GM23338 (cell line): ENCODE data around the gene ANGPTL2. TPM values are rescaled to one million over a fixed set of nuclear protein-coding genes. Genes with fewer than 3 reads are reported as not detected.
A peak's percentile ranks its signal among the peaks of the same experiment; 100 is the strongest.

Source experiments
- ATAC-seq: fragments of 200-7000 bp; cut with Tn5 transposase; 3 replicates; pipeline ENCODE4 v1.9.1; 2020
- DNase-seq: peaks from one replicate; pipeline ENCODE4 v3.0.0-alpha.2; 2015; ENCODE audit warnings: low spot score
- H2AFZ ChIP-seq: fragments of 200-600 bp; sonication (generic); 2 replicates; pipeline ENCODE4 v1.8.0; 2016; ENCODE audit warnings: antibody characterized with exemption, mild to moderate bottlenecking, moderate library complexity
- H3F3A ChIP-seq: fragments of 200-600 bp; sonication (generic); replicated peaks from 2 replicates; pipeline ENCODE4 v1.8.0; 2017; ENCODE audit warnings: antibody characterized with exemption, mixed run types, low read depth
- H3K27ac ChIP-seq: fragments of 200-600 bp; sonication (generic); 2 replicates; pipeline ENCODE4 v1.6.1; 2016; ENCODE audit warnings: low read depth
- H3K27me3 ChIP-seq: fragments of 200-600 bp; sonication (generic); 2 replicates; pipeline ENCODE4 v1.8.0; 2016; ENCODE audit warnings: mild to moderate bottlenecking, mixed run types, moderate library complexity; ENCODE audit not compliant: insufficient read depth
- H3K36me3 ChIP-seq: fragments of 200-600 bp; sonication (generic); 2 replicates; pipeline ENCODE4 v1.8.0; 2016; ENCODE audit warnings: mild to moderate bottlenecking; ENCODE audit not compliant: insufficient read depth
- H3K4me1 ChIP-seq: fragments of 200-600 bp; sonication (generic); 2 replicates; pipeline ENCODE4 v1.8.0; 2016; ENCODE audit warnings: mild to moderate bottlenecking, moderate library complexity; ENCODE audit not compliant: insufficient read depth
- H3K4me2 ChIP-seq: fragments of 200-600 bp; sonication (generic); 2 replicates; pipeline ENCODE4 v1.7.1; 2017; ENCODE audit warnings: mixed run types
- H3K4me3 ChIP-seq: fragments of 200-600 bp; sonication (generic); 2 replicates; pipeline ENCODE4 v1.6.1; 2016; ENCODE audit warnings: mixed run types
- H3K79me2 ChIP-seq: fragments of 200-600 bp; sonication (generic); replicated peaks from 2 replicates; pipeline ENCODE4 v1.8.0; 2017; ENCODE audit warnings: mild to moderate bottlenecking; ENCODE audit not compliant: insufficient read depth
- H3K9me2 ChIP-seq: fragments of 200-600 bp; sonication (generic); 2 replicates; pipeline ENCODE4 v1.8.0; 2017; ENCODE audit not compliant: insufficient read depth
- H4K20me1 ChIP-seq: fragments of 200-600 bp; sonication (generic); replicated peaks from 2 replicates; pipeline ENCODE4 v1.8.0; 2017; ENCODE audit warnings: mild to moderate bottlenecking; ENCODE audit not compliant: insufficient read depth
- H3K27ac Mint-ChIP-seq: 2 replicates; pipeline ENCODE4 v1.8.0; 2020; ENCODE audit warnings: inconsistent platforms, mild to moderate bottlenecking, moderate library complexity, mixed read lengths
- H3K27me3 Mint-ChIP-seq: 3 replicates; pipeline ENCODE4 v1.8.0; 2022; ENCODE audit warnings: low read depth, mild to moderate bottlenecking, moderate library complexity, mixed read lengths, inconsistent platforms; ENCODE audit not compliant: insufficient read depth, poor library complexity
- H3K36me3 Mint-ChIP-seq: 3 replicates; pipeline ENCODE4 v1.8.0; 2021; ENCODE audit warnings: low read depth, mild to moderate bottlenecking, inconsistent platforms, moderate library complexity, mixed read lengths
- H3K4me1 Mint-ChIP-seq: 3 replicates; pipeline ENCODE4 v1.8.0; 2020; ENCODE audit warnings: mild to moderate bottlenecking, inconsistent platforms, mixed read lengths
- H3K4me3 Mint-ChIP-seq: 3 replicates; pipeline ENCODE4 v1.8.0; 2021; ENCODE audit warnings: moderate library complexity, mild to moderate bottlenecking, inconsistent platforms, mixed read lengths
- H3K9me3 Mint-ChIP-seq: 3 replicates; pipeline ENCODE4 v1.8.0; 2020; ENCODE audit warnings: moderate library complexity, mild to moderate bottlenecking, inconsistent platforms, mixed read lengths
- CREB1 ChIP-seq: fragments of 250-450 bp; sonication (Bioruptor Pico); IDR thresholded peaks from 2 replicates; pipeline ENCODE4 v1.5.0; 2020; ENCODE audit warnings: low read depth, mild to moderate bottlenecking, moderate library complexity
- ETS1 ChIP-seq: IDR thresholded peaks from 2 replicates; pipeline ENCODE4 v1.6.1; 2016; ENCODE audit warnings: antibody characterized with exemption
- EZH2 ChIP-seq: fragments of 200-600 bp; sonication (generic); IDR thresholded peaks from one replicate; pipeline ENCODE4 v1.8.0; 2017; ENCODE audit warnings: antibody characterized with exemption, mild to moderate bottlenecking, low read depth; ENCODE audit not compliant: unreplicated experiment
- EZH2phosphoT487 ChIP-seq: fragments of 200-600 bp; sonication (generic); IDR thresholded peaks from one replicate; pipeline ENCODE4 v1.8.1; 2018; ENCODE audit warnings: antibody characterized with exemption; ENCODE audit not compliant: unreplicated experiment
- JUNB ChIP-seq: IDR thresholded peaks from one replicate; pipeline ENCODE4 v1.6.1; 2016; ENCODE audit warnings: antibody characterized with exemption; ENCODE audit not compliant: unreplicated experiment
- NANOG ChIP-seq: IDR thresholded peaks from 2 replicates; pipeline ENCODE4 v1.6.1; 2016; ENCODE audit warnings: antibody characterized with exemption, borderline replicate concordance
- POLR2AphosphoS5 ChIP-seq: IDR thresholded peaks from 2 replicates; pipeline ENCODE4 v1.6.1; 2016; ENCODE audit warnings: antibody characterized with exemption, low read depth
- STAT1 ChIP-seq: IDR thresholded peaks from one replicate; pipeline ENCODE4 v1.6.1; 2016; ENCODE audit warnings: antibody characterized with exemption; ENCODE audit not compliant: unreplicated experiment
- ZNF114 ChIP-seq: fragments of 250-450 bp; sonication (Bioruptor Pico); IDR thresholded peaks from 2 replicates; pipeline ENCODE4 v1.5.0; 2020; ENCODE audit warnings: mild to moderate bottlenecking, moderate library complexity
- ZNF331 ChIP-seq: fragments of 250-450 bp; sonication (Bioruptor Pico); IDR thresholded peaks from 2 replicates; pipeline ENCODE4 v1.5.0; 2020; ENCODE audit warnings: low read depth, mild to moderate bottlenecking, moderate library complexity
- polyA plus RNA-seq: library from polyadenylated mRNA; unstranded; fragments of >200 nt; fragmentation: Nextera tagmentation; extraction: Ambion mirVana; gene quantifications from 2 replicates; pipeline ENCODE4 v1.2.1, GENCODE V29; 2016
- total RNA-seq: library from RNA; depleted of rRNA; stranded (reverse); fragments of >200 nt; shearing (Covaris generic); gene quantifications from 2 replicates; pipeline ENCODE4 v1.2.3, GENCODE V29; 2014
- TF ChIP-seq, protein P1 (sequence below): IDR thresholded peaks from one replicate; pipeline ENCODE4 v1.6.1; 2018; ENCODE audit warnings: antibody characterized with exemption; ENCODE audit not compliant: unreplicated experiment
- TF ChIP-seq, protein P2 (sequence below), 2 experiments: fragments of 200-600 bp in 1 of 2; sonication (generic) in 1 of 2; conservative IDR thresholded peaks; 2 replicates each; pipeline versions ENCODE4 v1.5.1 to v1.6.1; 2016 to 2017; ENCODE audit warnings: antibody characterized with exemption in 2 of 2, low read depth in 2 of 2, mild to moderate bottlenecking in 2 of 2, moderate library complexity in 1 of 2

The ANGPTL2 gene
- total and polyA plus RNA-seq, 2 experiments from 2014 or later: 2.9 to 5.2 TPM

DNA sequence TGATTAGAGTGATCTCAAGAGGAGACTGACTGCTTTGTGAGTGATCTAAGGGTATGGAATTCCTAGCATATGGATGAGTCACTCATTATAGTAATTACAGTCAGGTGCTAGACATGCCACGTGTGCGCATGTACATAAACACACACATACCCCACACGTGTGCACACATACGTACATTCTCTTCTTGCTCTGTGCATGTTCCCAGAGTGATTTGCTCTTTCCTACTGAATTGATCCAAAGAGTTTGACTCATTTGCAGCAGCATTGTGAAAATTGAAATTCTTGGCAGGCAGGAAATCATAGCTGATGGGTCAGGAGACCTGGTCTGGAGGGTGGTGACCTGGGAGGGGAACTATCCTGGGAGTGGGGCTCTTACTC, 63.8 kb downstream of the ANGPTL2 start:
- H3K4me2 ChIP-seq: no peak overlapping the region
- H3K27ac ChIP-seq: no peak overlapping the region
- peaks cover 2% of the 10 kb centered on the region for H3K27me3 Mint-ChIP-seq
- DNase-seq: no peak
- H3F3A ChIP-seq: no peaks in the 10 kb centered on the region
- H4K20me1 ChIP-seq: 0 out of 2 replicates have a peak, but pooled peaks cover 4% of the 10 kb centered on the region
- H3K36me3 ChIP-seq: no peaks in the 10 kb centered on the region
- H3K9me2 ChIP-seq: no peaks in the 10 kb centered on the region
- H3K79me2 ChIP-seq: no peaks in the 10 kb centered on the region
- H3K4me3 Mint-ChIP-seq: no peak overlapping the region
- TF ChIP-seq EZH2phosphoT487 (no peak), EZH2 (no peak), CREB1 (CRISPR knock-in tag) (no peak), ZNF114 (CRISPR knock-in tag) (no peak), POLR2AphosphoS5 (no peak), ETS1 (no peak)
- no peak overlapping the region for H2AFZ ChIP-seq
- no peak overlapping the region for H3K27ac Mint-ChIP-seq
- H3K36me3 Mint-ChIP-seq: no peaks in the 10 kb centered on the region; the same call in 2 of the 3 replicates
- no peaks in the 10 kb centered on the region for H3K27me3 ChIP-seq
- ATAC-seq: no peak
- no peak overlapping the region for H3K4me3 ChIP-seq
- peaks cover 9% of the 10 kb centered on the region for H3K4me1 Mint-ChIP-seq
- H3K9me3 Mint-ChIP-seq: no peaks in the 10 kb centered on the region
- no peaks in the 10 kb centered on the region for H3K4me1 ChIP-seq

DNA sequence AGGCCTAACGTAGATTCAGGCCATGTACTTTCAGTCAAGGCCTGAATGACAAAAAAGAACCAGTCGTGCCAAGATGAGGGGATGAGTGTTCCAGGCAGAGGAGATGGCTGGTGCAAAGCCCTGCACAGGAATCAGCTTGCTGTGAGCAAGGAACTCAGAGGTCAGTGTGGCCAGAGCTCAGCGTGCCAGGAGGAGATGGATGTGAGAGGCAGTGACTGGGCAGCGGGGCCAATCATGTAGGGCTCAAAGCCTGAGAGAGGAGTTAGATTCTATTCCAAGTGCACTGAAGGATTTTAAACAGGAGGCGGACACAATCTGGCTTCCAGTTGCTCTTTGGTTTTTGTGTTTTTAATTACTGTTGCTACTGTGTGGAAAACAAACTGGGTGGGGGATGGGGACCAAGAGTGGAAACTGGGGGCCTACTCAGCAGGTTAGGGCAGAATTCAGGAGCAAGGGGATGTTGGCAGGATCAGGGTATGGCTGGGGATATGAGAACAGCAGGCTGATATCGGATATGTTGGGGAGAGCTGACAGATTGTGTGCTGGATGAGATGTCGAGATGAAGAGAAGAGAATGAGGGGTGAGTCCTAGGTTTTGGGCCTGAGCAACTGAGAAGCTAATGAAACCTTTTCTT, 64.3 kb downstream of the ANGPTL2 start:
- Histone ChIP-seq H3K36me3 (no peaks in the 10 kb centered on the region), H3K27ac (no peak overlapping the region), H3K4me1 (no peaks in the 10 kb centered on the region), H3F3A (no peaks in the 10 kb centered on the region), H2AFZ (no peak overlapping the region), H3K27me3 (no peaks in the 10 kb centered on the region), H3K4me3 (no peak overlapping the region), H3K9me2 (no peaks in the 10 kb centered on the region), H3K79me2 (no peaks in the 10 kb centered on the region), H4K20me1 (0 out of 2 replicates have a peak, but pooled peaks cover 4% of the 10 kb centered on the region), H3K4me2 (no peak overlapping the region)
- ATAC-seq (peak; percentile 57), DNase-seq (no peak)
- Mint-ChIP-seq H3K4me1 (peaks cover 9% of the 10 kb centered on the region), H3K27ac (peak overlapping the region; percentile 28; the same call in 1 of the 2 replicates), H3K4me3 (no peak overlapping the region), H3K9me3 (no peaks in the 10 kb centered on the region), H3K27me3 (peaks cover 2% of the 10 kb centered on the region), H3K36me3 (no peaks in the 10 kb centered on the region; the same call in 2 of the 3 replicates)
- TF ChIP-seq EZH2: no peak
- no peak for TF ChIP-seq EZH2phosphoT487
- no peak for TF ChIP-seq ZNF331
- no peak for TF ChIP-seq ETS1
- no peak for TF ChIP-seq POLR2AphosphoS5
- no peak for TF ChIP-seq STAT1
- TF ChIP-seq JUNB: no peak
- TF ChIP-seq, protein P1, sequence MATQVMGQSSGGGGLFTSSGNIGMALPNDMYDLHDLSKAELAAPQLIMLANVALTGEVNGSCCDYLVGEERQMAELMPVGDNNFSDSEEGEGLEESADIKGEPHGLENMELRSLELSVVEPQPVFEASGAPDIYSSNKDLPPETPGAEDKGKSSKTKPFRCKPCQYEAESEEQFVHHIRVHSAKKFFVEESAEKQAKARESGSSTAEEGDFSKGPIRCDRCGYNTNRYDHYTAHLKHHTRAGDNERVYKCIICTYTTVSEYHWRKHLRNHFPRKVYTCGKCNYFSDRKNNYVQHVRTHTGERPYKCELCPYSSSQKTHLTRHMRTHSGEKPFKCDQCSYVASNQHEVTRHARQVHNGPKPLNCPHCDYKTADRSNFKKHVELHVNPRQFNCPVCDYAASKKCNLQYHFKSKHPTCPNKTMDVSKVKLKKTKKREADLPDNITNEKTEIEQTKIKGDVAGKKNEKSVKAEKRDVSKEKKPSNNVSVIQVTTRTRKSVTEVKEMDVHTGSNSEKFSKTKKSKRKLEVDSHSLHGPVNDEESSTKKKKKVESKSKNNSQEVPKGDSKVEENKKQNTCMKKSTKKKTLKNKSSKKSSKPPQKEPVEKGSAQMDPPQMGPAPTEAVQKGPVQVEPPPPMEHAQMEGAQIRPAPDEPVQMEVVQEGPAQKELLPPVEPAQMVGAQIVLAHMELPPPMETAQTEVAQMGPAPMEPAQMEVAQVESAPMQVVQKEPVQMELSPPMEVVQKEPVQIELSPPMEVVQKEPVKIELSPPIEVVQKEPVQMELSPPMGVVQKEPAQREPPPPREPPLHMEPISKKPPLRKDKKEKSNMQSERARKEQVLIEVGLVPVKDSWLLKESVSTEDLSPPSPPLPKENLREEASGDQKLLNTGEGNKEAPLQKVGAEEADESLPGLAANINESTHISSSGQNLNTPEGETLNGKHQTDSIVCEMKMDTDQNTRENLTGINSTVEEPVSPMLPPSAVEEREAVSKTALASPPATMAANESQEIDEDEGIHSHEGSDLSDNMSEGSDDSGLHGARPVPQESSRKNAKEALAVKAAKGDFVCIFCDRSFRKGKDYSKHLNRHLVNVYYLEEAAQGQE: no peak
- no peak for TF ChIP-seq ZNF114 (CRISPR knock-in tag)
- no peak for TF ChIP-seq CREB1 (CRISPR knock-in tag)
- TF ChIP-seq, protein P2, sequence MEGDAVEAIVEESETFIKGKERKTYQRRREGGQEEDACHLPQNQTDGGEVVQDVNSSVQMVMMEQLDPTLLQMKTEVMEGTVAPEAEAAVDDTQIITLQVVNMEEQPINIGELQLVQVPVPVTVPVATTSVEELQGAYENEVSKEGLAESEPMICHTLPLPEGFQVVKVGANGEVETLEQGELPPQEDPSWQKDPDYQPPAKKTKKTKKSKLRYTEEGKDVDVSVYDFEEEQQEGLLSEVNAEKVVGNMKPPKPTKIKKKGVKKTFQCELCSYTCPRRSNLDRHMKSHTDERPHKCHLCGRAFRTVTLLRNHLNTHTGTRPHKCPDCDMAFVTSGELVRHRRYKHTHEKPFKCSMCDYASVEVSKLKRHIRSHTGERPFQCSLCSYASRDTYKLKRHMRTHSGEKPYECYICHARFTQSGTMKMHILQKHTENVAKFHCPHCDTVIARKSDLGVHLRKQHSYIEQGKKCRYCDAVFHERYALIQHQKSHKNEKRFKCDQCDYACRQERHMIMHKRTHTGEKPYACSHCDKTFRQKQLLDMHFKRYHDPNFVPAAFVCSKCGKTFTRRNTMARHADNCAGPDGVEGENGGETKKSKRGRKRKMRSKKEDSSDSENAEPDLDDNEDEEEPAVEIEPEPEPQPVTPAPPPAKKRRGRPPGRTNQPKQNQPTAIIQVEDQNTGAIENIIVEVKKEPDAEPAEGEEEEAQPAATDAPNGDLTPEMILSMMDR (conservative IDR thresholded peaks at IDR 0.05; ENCODE audit: low read depth in 2 of 2): no peak
- no peak for TF ChIP-seq NANOG
